ENCODE results near the gene IL17RE.
"Not testable (repeated sequence)": the region's sequence is repeated elsewhere in the genome, so short reads cannot be mapped to it uniquely, and the experiment has no call there.

IL17RE gene

GRCh38 chr3:9932843-9933560 lies 30.4 kb downstream of the IL17RE start:
- in situ Hi-C loops (cut with MboI; ENCODE audit: low sequenced_read_pairs): no loop called here

GRCh38 chr3:9933561-9934234 lies 31.1 kb downstream of the IL17RE start, which contains the start of gene CRELD1:
CRELD1 (plus strand) TSS chr3:9933834; CDS start chr3:9934439, 605 bp downstream.
- in situ Hi-C loops (cut with MboI; ENCODE audit: low sequenced_read_pairs): no loop called here

GRCh38 chr3:9934235-9934621 lies 31.6 kb downstream of the IL17RE start:
- in situ Hi-C loops (cut with MboI; ENCODE audit: low sequenced_read_pairs): no loop called here

GRCh38 chr3:9934993-9935392 lies 32.3 kb downstream of the IL17RE start:
- in situ Hi-C loops (cut with MboI; ENCODE audit: low sequenced_read_pairs): no loop called here

- in situ Hi-C loops (cut with MboI; ENCODE audit: low sequenced_read_pairs): no loop called here
Observed at GRCh38 chr3:9935966-9936510, 33.4 kb downstream of the IL17RE start.

- in situ Hi-C loops (cut with MboI; ENCODE audit: low sequenced_read_pairs): no loop called here
Observed at GRCh38 chr3:9937486-9938238, 35.0 kb downstream of the IL17RE start.

- in situ Hi-C loops (cut with MboI; ENCODE audit: low sequenced_read_pairs): no loop called here
Observed at GRCh38 chr3:9938966-9939365, 36.3 kb downstream of the IL17RE start.

- in situ Hi-C loops (cut with MboI; ENCODE audit: low sequenced_read_pairs): not testable (repeated sequence)
Observed at GRCh38 chr3:9939906-9940305, 37.3 kb downstream of the IL17RE start.

- in situ Hi-C loops (cut with MboI; ENCODE audit: low sequenced_read_pairs): no loop called here
Observed at GRCh38 chr3:9940746-9941145, 38.1 kb downstream of the IL17RE start.

- in situ Hi-C loops (cut with MboI; ENCODE audit: low sequenced_read_pairs): no loop called here
Observed at GRCh38 chr3:9942164-9942563, 39.5 kb downstream of the IL17RE start.

GRCh38 chr3:9942934-9943690 lies 40.5 kb downstream of the IL17RE start:
- in situ Hi-C loops (cut with MboI; ENCODE audit: low sequenced_read_pairs): no loop called here

- in situ Hi-C loops (cut with MboI; ENCODE audit: low sequenced_read_pairs): no loop called here
Observed at GRCh38 chr3:9944271-9944670, 41.6 kb downstream of the IL17RE start.

GRCh38 chr3:9945358-9945757 lies 42.7 kb downstream of the IL17RE start:
- in situ Hi-C loops (cut with MboI; ENCODE audit: low sequenced_read_pairs): no loop called here

GRCh38 chr3:9946112-9947024 lies 43.7 kb downstream of the IL17RE start:
- in situ Hi-C loops (cut with MboI; ENCODE audit: low sequenced_read_pairs): no loop called here

- in situ Hi-C loops (cut with MboI; ENCODE audit: low sequenced_read_pairs): no loop called here
Observed at GRCh38 chr3:9947025-9947995, 44.7 kb downstream of the IL17RE start.

GRCh38 chr3:9948586-9948985 lies 45.9 kb downstream of the IL17RE start:
- in situ Hi-C loops (cut with MboI; ENCODE audit: low sequenced_read_pairs): no loop called here

GRCh38 chr3:9949115-9949514 lies 46.5 kb downstream of the IL17RE start:
- in situ Hi-C loops (cut with MboI; ENCODE audit: low sequenced_read_pairs): no loop called here

GRCh38 chr3:9949626-9950025 lies 47.0 kb downstream of the IL17RE start:
- in situ Hi-C loops (cut with MboI; ENCODE audit: low sequenced_read_pairs): no loop called here

GRCh38 chr3:9951126-9951525 lies 48.5 kb downstream of the IL17RE start:
- in situ Hi-C loops (cut with MboI; ENCODE audit: low sequenced_read_pairs): no loop called here
